Kidney tubule cell (primary cell): ENCODE measurements around the gene PCP2.

Experiments used
- DNase-seq: peaks from one replicate; pipeline ENCODE4 v3.0.0-alpha.2; 2018; ENCODE audit warnings: low spot score

PCP2 gene

GRCh38 chr19:7633698-7634097, at the start of gene PCP2:
Gene PCP2, minus strand, starts transcription at chr19:7633719. Its CDS starts 262 bp downstream, at chr19:7633457.
- DNase-seq: no peak

DNA sequence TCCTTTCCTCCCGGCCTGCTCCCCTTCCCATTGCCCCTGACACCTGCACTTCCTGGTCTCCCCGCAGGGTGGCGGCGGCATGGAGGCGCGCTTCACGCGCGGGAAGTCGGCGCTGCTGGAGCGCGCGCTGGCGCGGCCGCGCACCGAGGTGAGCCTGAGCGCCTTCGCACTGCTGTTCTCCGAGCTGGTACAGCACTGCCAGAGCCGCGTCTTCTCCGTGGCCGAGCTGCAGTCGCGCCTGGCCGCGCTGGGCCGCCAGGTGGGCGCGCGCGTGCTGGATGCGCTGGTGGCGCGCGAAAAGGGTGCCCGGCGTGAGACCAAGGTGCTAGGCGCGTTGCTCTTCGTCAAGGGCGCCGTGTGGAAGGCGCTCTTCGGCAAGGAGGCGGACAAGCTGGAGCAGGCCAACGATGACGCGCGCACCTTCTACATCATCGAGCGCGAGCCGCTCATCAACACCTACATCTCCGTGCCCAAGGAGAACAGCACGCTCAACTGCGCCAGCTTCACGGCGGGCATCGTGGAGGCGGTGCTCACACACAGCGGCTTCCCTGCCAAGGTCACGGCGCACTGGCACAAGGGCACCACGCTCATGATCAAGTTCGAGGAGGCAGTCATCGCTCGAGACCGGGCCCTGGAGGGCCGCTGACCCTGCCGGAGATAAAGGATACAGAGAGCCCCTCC, 48.8 kb upstream of the PCP2 start:
- DNase-seq: no peak

DNA sequence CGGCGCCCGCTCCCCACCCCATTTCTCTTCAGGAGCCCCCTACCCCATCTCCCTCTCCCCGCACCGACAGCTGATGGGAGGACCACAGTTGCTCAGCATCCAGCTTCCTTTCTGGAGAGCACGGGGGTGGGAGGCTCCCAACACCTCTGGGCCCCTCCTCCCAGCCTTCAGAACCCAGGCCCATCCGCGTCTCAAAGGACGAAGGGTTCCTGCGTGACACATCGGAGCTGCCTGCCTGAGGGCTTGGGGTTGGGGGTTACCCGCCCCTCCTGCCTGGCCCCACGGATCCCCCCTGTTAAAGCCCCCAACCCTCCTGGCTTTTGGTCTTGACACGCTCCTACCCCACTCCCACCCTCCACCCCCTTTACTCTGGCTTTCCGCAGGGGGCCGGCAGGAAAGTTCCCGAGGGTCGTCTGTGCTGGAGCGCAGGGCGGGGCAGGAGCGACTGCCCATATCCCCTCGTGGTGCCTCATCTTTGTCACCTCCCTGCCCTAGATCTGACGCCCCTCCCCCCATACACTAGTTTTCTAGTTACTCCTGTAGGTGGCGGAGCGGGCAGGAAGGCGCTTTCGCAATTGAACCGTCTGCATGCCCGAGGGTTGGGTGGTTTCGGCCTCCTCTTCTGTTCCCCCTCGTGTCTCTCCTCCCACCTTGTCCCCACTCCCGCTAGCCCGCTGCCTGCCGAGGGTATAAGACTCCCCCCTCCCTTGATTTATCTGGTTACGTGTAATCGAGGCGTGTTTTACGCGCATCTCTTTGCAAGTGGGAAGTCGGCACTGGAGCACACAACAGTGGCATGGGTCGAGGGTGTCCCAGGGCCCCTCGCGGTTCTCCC, 48.0 kb upstream of the PCP2 start:
- peak; percentile 79 for DNase-seq

GRCh38 chr19:7680606-7681339, 47.3 kb upstream of the PCP2 start, which contains the start of gene TRAPPC5:
Gene TRAPPC5, plus strand, starts transcription at chr19:7680833. Its CDS starts 1,421 bp downstream, at chr19:7682254.
- peak; percentile 84 for DNase-seq

GRCh38 chr19:7679771-7680605, 46.5 kb upstream of the PCP2 start:
- DNase-seq: no peak

- peak; percentile 34 for DNase-seq
These were observed 45.6 kb upstream of the PCP2 start for GRCh38 chr19:7678971-7679751.

DNA sequence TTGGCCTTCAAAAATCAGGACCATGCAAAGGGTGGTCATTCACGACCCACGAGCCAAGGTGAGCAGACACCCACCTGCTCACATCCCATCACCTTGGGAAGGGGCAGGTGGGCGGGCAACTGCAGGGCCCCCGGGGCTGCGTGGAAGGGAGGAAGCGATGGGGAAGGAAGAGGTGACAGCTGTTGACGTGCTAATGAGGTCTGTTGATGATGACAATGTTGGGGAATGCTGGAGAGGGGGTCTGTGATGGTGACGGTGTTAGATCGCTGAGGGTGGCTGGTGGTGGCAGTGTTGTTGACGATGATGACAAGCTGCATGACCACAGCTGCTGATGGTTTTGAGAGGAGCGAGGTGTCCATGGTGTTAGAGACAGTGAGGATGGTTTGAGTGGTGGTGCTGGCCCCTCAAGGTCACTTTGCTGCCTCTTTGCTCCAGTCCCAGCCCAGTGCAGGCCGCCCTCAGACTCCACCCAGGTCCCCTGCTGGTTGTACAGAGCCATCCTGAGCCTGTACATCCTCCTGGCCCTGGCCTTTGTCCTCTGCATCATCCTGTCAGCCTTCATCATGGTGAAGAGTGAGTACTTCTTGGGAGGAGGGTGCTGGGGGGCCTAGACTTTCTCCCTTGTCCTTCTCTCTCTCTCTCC, 44.3 kb upstream of the PCP2 start:
- DNase-seq: no peak

- DNase-seq: no peak
These were observed 43.3 kb upstream of the PCP2 start, which contains the start of gene MCEMP1 for GRCh38 chr19:7676854-7677253. Gene MCEMP1, plus strand, starts transcription at chr19:7677090. Its CDS starts 31 bp downstream, at chr19:7677121.

DNA sequence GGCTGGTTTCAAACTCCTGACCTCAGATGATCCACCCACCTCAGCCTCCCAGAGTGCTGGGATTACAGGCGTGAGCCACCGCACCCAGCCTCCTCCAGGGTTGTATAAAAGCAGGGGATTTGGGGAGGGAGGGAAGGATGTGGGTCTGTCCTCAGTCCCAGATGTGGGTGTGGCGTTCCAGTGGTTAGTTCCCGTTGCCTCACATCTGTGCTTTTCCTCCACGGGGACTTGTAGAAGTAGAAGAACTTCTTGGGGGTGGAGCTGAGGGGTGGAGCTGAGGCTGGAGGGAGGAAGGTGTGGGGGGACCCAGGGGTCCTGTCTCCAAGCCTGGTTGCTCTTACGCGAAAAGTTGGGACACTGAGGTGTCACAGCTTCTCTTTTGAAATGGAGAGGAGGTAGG, 42.9 kb upstream of the PCP2 start:
- no peak for DNase-seq

DNA sequence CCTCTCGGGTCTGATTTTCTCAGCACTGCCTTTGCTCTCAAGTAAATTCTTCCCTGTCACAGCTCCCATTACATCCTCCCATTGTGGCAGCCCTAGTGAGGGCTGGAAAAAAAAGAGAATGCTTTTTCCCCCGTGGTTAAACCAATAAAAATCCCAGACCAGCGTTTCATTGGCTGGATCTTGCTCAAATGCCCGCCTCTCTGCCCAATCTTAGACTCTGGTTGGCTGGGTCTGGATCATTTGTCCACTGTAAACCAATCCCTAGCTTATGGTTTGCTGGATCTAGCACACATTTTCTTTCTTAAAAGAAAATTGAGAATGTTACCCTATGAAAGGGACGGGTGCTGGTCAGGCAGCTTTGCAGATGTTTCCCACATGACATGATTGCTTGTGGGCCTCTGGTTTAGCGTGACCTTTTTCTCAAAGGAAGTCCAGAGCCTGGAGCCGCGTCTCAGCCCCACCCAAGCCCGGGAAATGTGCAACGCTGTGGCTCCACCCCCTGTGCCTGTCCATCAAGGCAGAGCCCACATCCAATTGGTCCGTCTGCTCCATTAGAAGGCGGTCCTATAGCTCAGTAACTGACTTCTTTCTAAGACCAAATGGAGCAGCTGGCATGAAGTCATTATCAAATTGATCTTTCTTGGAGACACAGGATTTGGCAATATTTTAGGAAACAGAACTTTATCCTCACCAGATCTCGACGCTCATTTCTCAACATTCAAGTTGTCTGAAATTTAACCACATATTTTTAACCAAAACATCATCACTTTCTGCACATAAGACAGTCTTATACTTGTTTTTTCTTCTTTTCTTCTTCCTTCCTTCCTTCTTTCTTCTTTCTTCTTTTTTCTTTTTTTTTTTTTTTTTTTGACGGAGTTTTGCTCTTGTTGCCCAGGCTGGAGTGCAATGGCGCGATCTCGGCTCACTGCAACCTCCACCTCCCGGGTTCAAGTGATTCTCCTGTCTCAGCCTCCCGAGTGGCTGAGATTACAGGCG, 40.8 kb upstream of the PCP2 start:
- peak; percentile 22 for DNase-seq

- no peak for DNase-seq
These were observed 39.0 kb upstream of the PCP2 start for GRCh38 chr19:7672522-7672921.

- no peak for DNase-seq
These were observed 37.3 kb upstream of the PCP2 start for GRCh38 chr19:7670790-7671189.

DNA sequence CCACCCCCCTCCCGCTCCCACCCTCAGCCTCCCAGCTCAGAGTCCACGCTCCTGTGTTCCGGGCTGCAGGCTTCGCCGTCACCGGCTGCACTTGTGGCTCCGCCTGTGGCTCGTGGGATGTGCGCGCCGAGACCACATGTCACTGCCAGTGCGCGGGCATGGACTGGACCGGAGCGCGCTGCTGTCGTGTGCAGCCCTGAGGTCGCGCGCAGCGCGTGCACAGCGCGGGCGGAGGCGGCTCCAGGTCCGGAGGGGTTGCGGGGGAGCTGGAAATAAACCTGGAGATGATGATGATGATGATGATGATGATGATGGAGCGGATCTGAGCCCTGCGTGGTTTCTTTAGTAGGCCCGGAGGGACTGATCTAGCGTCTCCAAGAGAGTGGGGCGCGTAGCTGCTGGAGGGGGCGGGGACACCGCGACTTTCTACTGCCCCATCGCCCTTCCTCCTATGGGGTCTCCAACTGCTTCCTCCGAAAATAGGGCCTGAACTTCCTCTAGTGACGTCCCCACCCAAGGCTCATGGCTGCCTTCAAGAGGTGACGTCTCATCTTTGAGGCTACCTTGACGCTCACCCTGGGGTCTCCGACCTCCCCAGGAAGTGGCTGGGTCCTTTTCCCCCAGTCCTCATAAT, 36.7 kb upstream of the PCP2 start:
- DNase-seq: no peak

- no peak for DNase-seq
These were observed 36.1 kb upstream of the PCP2 start for GRCh38 chr19:7669641-7670040.

- DNase-seq: no peak
These were observed 35.3 kb upstream of the PCP2 start, which contains the start of gene RETN for GRCh38 chr19:7668842-7669241. Gene RETN, plus strand, starts transcription at chr19:7669049. Its CDS starts 278 bp downstream, at chr19:7669327.

DNA sequence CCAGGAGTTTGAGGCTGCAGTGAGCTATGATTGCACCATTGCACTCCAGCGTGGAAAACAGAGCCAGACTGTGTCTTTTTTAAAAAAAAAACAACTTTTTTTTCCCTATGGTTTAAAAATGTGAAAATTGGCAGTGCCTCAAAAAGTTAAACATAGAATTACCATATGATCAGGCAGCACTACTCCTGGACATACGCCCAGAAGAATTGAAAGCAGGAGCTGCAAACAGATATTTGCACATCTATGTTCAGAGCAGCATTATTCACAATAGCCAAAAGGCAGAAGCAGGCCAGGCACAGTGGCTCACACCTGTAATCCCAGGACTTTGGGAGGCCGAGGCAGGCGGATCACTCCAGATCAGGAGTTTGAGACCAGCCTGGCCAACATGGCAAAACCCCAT, 31.6 kb upstream of the PCP2 start:
- no peak for DNase-seq

- no peak for DNase-seq
These were observed 30.2 kb upstream of the PCP2 start for GRCh38 chr19:7663706-7664105.

- DNase-seq: no peak
These were observed 29.1 kb upstream of the PCP2 start for GRCh38 chr19:7662657-7663056.
